HG03095 (cell line): ENCODE measurements around the gene PRKD3.

Experiments used
- ATAC-seq: cut with Tn5 transposase; IDR thresholded peaks from one replicate; pipeline ENCODE4 v1.9.1; 2021; ENCODE audit warnings: moderate library complexity; ENCODE audit not compliant: unreplicated experiment

PRKD3 gene

DNA sequence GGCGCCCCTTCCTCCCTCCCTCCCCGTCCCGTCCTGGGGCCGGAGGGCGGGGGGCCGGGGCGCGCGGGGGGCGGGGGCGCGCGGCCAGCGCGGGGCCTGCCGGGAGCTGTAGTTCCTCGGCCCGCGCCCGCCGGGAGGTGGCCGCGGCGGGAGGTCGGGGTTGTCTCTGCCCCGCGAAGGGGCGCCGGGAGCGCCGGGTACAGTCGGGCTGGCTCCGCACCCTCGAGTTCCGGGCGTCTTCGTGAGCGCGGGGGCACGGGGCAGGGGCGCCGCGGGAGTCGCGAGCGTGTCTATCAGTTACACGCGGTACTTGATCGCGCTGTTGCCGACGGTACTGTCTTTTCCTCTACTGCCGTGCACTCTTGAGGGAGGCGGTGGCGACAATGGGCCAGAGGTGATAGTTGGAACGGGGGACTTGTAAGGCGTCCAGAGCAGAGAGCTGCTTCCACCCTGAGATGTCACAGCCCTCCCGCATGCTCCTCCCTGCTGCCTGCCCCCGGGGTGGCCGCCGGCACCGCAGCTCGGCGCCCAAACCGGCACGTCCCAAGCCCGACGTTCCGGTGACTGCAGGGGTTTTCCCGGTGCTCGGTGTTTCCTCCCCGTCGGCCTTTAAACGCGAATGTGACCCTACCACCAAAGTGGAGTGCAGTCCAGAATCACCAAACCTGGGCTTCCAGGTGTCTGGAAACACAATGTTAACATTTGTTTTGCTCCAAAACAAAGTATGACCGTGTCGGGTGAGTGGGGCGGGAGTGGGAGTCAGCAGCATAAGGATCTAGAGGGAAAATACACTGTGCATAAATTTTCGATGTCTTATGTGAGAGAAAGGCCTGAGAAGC lies at the start of gene PRKD3:
Gene PRKD3 (minus strand): TSS at position 48 of the 839 bp plus-strand sequence. CDS start 8,309 bp downstream, outside the sequence.
- ATAC-seq = peak; percentile 66

DNA sequence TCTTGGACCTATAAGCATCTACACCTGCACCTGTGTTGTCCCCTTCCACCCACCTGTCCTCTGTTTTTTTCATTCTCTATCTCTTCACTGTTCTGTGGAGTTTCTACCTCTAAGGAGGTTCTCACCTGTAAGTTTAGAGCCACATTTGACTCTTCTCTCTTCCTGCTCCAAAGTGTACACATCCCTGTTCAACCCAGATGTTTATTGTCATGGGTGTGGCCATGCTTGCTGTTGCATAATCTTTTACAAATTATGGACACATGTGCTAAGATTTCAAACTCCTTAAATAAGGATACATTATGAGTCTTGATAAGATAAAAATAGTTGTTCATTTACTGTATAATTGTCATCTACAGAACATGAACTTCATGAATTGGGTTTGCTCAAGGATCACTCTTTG lies 47.4 kb upstream of the PRKD3 start:
- ATAC-seq = no peak

DNA sequence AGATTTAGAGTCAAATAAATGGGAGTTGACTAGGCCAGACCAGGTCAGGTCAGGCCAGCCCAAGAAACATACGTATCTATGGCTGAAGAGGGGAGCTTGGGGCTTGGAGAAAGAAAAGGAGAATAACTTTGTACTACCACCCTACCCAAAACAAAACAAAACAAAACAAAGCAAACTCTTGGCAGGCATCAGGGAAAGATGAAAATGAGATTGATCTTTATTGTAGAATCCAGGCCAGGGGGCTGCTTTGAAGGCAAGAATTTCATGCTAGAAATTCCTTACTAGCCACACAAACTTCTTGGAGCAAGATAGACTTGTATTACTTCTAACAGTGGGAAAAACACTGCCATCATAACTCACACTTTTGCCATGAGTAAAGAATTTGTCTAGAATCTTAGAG lies 46.0 kb upstream of the PRKD3 start:
- ATAC-seq = no peak

DNA sequence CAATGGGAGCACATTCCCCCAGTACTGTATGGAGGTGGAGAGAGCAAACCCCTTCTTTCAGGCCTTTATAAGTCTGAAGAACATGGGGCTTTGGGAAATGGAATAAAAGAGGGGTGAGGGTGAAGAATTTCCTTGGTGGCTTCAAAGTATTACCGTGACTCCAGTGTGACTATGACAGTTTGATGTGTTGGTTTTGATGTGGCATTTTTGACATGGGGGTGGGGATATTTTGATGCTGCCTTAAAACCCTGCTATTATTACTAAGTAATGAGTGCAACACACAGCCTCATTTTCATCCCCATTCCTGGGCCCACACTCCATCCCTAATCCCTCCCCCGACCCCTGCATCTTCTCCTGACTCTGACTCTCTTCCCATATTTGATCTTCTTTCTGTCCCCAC lies 43.4 kb upstream of the PRKD3 start:
- ATAC-seq = no peak

DNA sequence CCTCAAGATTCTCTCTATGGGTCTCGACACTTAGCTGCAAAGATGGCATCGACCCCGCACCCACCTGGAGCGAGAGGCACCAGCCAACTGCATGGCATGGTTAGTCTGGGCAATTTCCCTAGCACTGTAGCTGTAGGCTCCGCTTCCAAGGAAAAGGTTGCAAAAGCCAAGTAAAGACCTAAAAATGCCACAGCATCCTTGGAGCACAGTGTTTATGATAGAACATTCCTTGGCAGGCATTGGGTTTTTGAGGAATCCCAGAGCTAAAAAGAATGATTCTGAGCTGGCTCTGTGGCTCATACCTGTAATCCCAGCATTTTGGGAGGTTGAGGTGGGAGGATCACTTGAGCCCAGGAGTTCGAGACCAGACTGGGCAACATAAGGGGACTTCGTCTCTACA lies 42.7 kb upstream of the PRKD3 start:
- ATAC-seq = no peak

DNA sequence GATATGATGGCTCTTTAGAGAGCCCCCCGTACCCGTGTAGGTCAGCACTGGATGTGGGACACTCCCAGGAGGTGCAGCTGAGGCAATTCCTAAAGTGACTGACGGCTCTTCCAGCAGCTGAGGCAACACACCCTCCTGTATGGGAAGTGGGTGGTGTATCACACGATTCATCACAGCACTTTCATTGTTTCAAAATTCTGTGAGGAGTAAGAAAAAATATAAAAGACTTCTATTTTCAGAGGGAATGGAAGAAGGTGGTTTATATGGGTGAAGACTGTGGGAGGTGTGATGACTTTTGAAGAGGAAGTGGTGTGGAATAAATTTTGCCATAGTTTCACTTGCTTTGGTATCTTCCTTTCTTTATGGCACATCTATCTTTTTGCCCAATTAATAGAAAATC lies 42.1 kb upstream of the PRKD3 start:
- no peak for ATAC-seq

DNA sequence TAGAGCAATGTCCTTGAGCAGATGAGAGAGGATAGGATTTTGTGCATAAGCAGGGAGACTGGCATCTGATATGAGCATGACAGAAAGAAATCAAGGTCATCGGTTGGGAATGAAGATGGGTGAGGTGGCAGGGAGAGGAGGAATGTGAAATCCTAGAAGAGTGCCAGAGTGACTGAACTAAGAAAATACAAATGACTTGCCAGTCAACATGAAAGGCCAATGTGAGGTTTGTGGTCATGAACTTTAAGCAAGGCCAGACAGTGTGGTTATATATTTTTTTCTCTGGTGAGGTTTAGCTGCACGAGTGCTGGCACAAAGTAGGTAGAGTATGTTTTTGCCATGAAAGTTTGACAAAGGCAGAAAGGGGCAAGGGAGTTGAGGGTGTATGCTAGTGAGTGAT lies 41.0 kb upstream of the PRKD3 start:
- peak; percentile 70 for ATAC-seq

DNA sequence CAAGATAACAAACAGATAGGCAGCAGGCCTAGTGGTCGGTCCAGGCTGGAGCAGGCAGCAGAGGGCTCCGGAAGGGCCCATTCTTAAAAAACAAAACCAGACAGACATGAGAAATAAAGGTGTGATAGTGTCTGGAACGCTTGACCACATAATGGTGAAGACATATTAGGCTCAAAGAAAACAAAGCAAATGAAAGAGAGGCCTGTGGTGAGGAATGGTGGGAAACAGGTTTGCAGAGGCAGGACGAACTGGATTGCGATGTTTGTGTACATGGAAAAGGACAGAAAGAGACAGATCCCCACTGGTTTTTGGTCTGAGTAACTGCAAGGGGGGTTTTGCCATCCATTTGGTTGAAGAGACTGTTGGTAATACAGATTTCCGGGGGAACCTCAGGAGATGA lies 39.7 kb upstream of the PRKD3 start:
- ATAC-seq = no peak

DNA sequence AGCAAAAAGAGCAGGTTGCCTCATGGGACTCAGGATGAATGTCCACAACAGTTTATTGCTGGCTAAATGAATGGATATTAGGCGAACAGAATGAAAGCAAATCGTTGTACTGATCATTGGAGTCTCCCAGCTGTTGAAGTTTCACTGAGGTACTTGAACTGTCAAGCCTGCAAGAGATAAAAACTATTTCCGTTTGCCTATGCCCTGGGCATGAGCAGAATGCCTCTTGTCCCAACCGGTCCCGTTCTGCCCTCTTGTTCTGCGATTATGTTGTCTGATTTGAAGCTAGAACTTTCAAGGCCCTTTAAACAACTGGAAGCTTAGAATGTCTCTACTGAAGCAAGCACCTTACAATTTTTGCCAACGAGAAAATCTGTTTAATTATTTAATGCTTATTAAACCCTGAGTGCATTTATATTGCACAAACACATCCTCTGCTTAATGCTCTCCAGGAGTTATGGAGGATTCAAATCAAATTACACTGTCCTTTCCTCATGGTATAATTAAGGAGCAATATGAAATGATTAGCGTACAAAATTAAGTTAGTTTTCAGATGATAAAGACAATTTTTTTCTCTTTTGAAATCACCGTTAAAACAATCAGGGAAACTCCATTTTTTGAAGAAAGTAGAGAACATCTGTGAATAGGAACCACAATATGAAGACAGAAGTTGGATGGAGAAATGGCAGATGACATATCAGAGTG lies 37.5 kb upstream of the PRKD3 start:
- no peak for ATAC-seq

DNA sequence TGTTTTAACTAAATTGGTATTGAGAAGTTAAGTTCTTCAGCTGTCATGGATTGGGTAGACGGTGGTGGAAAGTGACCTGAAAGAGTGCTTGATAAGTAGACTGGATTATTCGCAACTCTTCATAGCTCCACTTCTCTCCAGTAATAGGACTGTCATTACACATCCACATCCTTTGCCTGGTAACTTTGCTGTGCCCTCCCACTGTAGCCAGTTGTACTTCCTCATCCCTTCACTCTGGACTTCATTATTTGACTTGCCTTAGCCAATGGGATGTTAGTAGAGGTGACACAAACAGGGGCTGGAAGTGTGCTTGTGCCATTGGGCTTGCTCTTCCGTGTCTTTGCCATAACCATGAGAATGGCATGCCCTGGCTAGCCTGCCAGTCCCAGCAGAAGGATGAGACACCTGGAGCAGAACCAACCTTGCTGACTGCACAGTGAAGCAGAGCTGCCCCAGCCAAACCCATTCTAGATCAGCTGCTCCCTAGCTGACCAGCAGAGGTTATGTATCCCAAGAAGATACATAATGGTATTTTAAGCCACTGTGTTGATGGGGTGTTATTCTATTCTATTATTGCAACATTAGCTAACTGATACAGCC lies 36.7 kb upstream of the PRKD3 start:
- ATAC-seq = no peak

DNA sequence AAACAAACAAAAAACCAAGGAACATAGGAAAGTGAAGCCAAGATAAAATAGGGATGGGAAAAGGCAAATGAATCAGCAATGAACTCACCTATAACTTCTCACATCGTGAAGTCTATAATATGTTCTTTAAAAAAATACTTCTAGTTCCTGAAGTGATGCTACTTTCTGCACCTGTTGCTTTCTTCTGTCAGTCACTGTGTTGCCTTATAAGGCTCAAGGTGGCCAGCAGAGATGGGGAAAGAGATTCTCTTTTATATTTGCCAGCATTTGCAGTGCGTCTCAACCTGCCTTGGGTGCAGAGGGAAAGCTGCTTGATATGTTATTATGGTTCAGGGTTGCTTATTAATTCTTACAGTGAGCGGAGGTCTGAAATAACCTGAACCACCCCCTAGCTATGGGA lies 33.8 kb upstream of the PRKD3 start:
- ATAC-seq = no peak

DNA sequence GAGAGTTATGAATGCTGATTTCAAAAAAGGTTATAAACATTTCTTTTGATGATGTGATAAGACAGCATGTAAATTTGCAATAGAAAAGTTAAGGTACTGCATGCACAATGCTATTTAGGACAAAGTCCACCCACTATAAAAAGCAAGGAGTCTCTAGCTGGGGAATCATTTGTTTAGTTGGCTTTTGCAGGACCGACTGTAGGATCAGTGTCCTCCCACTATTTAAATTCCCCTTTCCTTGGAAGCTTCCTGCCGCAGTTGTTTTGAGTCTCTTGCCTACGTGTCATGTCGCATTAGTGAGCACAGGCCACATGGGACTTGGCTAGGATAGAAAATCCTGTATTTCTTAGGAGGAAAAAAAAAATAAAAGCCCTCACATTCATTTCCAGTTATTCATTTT lies 32.9 kb upstream of the PRKD3 start:
- ATAC-seq = no peak

DNA sequence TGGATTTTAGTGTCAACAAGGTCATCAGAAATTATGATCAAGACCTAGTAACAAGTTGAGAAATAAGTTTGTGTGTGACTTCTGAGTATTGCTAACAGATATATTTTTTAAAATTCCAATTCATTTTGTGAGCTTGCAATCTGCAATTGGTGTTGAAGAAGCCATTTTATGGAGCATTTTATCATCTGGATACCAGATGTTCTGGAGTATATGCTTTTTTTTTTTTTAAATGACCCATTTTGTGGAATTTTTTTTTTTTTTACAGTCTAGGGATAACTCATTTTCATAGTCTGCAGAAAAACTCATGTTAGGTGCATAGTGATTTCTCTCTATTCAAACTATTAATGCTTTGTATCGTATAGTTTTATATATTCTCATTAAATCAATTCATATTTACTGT lies 32.4 kb upstream of the PRKD3 start:
- no peak for ATAC-seq

DNA sequence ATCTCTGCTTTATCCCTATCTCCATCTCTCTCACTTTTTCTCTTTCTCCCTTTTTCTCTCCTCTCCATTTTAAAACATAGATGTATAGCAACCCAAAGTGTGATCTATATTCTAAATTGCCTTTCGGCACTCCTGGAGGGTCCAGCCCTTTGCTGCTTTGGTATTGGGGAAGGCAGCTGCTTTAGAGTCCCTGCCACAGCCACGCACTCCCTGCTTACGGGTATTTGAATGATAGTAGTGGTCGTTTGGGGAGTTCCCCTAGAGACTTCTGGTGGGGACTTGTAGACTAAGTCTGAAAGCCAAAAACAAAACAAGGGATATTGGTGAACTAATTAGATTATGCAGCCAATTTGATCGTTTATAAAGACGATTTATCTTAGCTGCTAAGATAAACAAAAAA lies 31.7 kb upstream of the PRKD3 start:
- ATAC-seq = no peak

DNA sequence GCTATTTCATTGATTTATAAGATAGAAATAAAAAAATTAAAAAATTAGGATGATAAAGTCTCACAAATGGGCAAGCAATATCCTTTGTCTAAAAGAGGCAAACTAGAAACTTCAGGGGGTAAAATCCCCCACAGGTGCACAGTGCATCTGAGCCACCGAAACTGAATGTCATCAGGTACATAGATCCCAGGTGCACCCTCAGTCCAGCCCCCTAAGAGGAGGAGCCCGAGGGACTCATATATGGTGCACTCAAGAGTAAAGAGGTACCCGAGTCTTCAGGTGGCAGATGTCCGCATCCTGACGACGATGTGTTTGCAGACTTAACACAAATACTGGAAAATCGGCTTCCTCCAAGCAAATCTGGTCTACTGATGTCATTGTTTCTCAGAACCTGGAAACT lies 31.1 kb upstream of the PRKD3 start:
- ATAC-seq = no peak

DNA sequence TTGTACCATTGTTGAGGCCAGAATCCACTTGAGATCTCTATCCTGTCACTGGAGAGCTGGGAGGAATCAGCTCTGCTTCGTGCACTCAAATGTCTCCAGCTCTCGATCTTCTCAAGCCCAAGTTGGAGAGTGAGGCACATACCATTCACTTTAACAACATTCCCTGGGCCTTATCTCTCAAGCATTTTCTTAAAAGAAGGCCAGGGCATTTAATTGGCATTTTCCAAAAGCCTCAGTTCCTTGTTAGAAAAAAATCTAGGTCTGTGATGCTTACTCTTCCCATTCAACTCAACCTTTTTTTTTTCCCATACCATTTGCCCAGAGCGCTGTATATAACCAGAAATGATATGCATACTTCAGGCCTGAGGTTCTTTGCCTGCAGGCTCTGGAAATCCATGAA lies 29.9 kb upstream of the PRKD3 start:
- ATAC-seq = no peak

DNA sequence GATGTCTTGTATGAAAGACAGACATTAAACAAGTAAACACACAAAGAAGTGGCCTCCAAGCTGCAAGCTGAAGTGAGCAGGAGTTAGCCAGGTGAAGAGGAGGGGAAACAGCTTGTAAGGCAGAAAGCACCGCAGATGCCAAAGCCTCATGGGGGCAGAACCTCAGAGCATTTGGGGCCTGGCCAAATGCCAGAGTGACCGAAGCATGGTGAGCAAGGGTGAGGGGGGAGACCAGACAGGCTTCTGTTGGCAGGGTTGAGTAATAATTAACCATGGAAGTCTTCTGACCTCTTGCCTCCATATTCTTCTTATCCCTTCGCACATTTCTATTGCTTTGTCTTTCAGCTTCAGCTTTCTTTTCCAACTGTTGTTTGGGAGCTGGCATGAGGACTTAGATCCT lies 25.4 kb upstream of the PRKD3 start:
- no peak for ATAC-seq

DNA sequence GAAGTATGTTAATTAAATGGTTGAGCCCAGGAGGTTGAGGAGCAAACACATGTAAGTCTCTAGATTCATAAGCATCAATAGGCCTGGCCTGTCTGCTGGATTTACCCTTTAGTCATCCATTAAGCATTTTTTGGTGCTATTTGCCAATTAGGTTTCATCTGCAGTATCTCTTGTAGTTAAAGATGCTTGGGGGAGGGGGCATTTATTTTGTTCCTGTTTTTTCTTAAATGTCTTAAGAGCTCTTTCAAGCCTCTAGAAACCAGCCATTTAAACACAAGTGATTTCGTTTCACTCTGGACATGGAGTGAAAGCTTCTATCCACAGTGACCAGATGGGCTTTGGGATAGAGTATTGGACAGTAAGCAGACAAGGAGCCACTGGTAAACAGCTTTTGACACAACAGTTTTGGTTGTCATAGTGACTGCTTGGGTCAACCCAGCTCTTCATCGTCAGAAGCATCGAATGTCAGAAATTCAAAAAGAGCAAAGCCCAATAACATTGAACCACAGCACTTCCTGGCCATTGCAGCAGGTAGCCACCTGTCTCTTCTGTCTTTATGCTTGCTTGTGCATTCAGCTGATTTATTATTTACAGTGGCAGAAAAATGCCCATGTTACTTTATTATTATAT lies 24.7 kb upstream of the PRKD3 start:
- ATAC-seq = no peak

DNA sequence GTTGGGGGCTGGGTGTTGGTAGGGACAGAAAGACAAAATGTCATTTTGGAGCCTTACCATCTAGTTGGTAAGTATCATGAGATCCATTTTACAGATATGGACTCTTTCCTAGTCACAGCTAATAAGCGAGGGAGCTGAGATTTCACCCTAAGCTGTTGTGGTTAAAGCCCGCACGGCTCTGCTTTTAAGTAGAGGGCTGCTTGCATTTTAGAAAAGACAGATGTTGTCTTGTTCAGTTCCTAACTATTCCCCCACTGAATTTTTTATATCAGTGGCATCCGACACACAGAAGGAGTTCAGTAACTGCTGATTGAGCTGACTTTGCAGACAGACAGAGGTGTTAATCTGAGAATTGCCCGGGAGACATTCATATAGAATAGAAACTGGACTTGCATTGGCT lies 23.5 kb upstream of the PRKD3 start:
- no peak for ATAC-seq

DNA sequence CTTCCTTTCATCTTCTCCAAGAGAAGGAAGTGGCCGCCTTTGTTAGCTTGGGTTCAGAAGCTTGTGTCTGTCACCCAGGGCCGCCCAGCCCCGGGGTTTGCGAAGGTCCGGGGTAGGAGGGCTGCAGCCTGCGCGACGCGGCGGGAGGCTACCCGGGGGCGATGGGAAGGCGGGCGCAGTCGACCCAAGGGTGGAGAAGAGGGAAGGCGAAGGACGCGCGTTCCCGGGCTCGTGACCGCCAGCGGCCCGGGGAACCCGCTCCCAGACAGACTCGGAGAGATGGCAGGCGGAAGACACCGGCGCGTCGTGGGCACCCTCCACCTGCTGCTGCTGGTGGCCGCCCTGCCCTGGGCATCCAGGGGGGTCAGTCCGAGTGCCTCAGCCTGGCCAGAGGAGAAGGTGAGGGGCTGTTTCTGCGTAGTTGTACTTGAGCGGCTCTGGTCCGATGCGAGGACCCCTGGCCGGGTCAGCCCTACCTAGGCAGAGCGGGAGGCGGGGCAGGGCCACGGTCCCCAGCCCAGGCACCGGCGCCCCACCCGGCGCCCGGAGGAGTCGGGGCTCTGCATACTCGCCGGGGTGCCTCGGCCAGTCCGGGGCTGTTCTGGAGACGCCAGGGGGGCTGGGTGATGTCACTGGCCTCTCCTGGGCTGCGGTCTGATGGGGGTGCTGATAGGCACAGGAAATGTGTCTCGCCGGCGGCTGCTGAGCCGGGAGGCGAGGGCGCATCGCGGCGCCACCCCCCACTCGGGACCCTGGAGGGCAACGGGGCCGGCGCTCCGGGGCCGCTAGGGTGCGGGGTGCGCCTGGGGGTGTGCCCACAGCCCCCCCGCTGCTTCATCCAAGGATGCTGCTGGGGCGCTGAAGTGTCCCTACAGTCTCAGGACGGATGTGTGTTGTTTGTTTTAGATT lies 20.1 kb upstream of the PRKD3 start, which contains the start of gene QPCT:
Gene QPCT (plus strand): TSS at position 178 of the 909 bp plus-strand sequence. CDS start 102 bp downstream, at position 280.
- ATAC-seq = no peak
